Liver (tissue), 9 donors: ENCODE results near the gene MPP1. TPM values are rescaled to one million over a fixed set of nuclear protein-coding genes. Genes with fewer than 3 reads are reported as not detected.
"Not testable (repeated sequence)": the region's sequence is repeated elsewhere in the genome, so short reads cannot be mapped to it uniquely, and the experiment has no call there.

Source experiments
- DNase-seq: peaks from one replicate; pipeline ENCODE4 v3.0.0-alpha.2; 2017; ENCODE audit warnings: low spot score
- H3K27ac ChIP-seq, 2 donors: one replicate each; pipeline ENCODE4 v1.7.0; 2013; ENCODE audit warnings: inconsistent platforms in 2 of 2, low read length in 2 of 2, control low read depth in 1 of 2, low read depth in 1 of 2, mild to moderate bottlenecking in 1 of 2
- H3K27me3 ChIP-seq, 4 donors: one replicate each; pipeline versions ENCODE4 v1.6.1 to v1.7.0; 2013; ENCODE audit warnings: low read length in 3 of 4, inconsistent platforms in 1 of 4, mild to moderate bottlenecking in 1 of 4, moderate library complexity in 1 of 4; ENCODE audit not compliant: control insufficient read depth in 4 of 4, insufficient read depth in 4 of 4
- H3K36me3 ChIP-seq, 4 donors: one replicate each; pipeline versions ENCODE4 v1.6.1 to v1.7.0; 2013; ENCODE audit warnings: low read length in 3 of 4, mild to moderate bottlenecking in 3 of 4, low read depth in 1 of 4, moderate library complexity in 1 of 4; ENCODE audit not compliant: control insufficient read depth in 4 of 4, insufficient read depth in 3 of 4
- H3K4me1 ChIP-seq, 4 donors: one replicate each; pipeline versions ENCODE4 v1.6.1 to v1.7.0; 2013; ENCODE audit warnings: low read length in 3 of 4, mild to moderate bottlenecking in 3 of 4, moderate library complexity in 1 of 4; ENCODE audit not compliant: control insufficient read depth in 4 of 4, insufficient read depth in 4 of 4
- H3K4me3 ChIP-seq, 3 donors: one replicate each; pipeline versions ENCODE4 v1.6.1 to v1.7.0; 2013; ENCODE audit warnings: low read length in 3 of 3, control low read depth in 1 of 3, low read depth in 1 of 3, mild to moderate bottlenecking in 1 of 3
- H3K9ac ChIP-seq, 2 donors: one replicate each; pipeline ENCODE4 v1.7.0; 2013; ENCODE audit warnings: low read length in 2 of 2, mild to moderate bottlenecking in 2 of 2, moderate library complexity in 2 of 2, control low read depth in 1 of 2, low read depth in 1 of 2
- H3K9me3 ChIP-seq, 4 donors: one replicate each; pipeline versions ENCODE4 v1.6.1 to v1.7.0; 2013; ENCODE audit warnings: low read length in 3 of 4; ENCODE audit not compliant: control insufficient read depth in 4 of 4
- EGR1 ChIP-seq, 2 donors: IDR thresholded peaks; 2 replicates each; pipeline ENCODE4 v1.6.1; 2016 to 2018; ENCODE audit warnings: antibody characterized with exemption in 2 of 2, low read depth in 2 of 2
- FOXA1 ChIP-seq: IDR thresholded peaks from 2 replicates; pipeline ENCODE4 v1.6.1; 2016; ENCODE audit warnings: antibody characterized with exemption
- FOXA2 ChIP-seq: IDR thresholded peaks from 2 replicates; pipeline ENCODE4 v1.6.1; 2016; ENCODE audit warnings: antibody characterized with exemption
- GABPA ChIP-seq, 2 donors: IDR thresholded peaks in 1 of 2; conservative IDR thresholded peaks in 1 of 2; 2 replicates each; pipeline ENCODE4 v1.6.1; 2016; ENCODE audit warnings: antibody characterized with exemption in 2 of 2, mild to moderate bottlenecking in 1 of 2, moderate library complexity in 1 of 2
- HNF4A ChIP-seq, 2 donors: conservative IDR thresholded peaks; 2 replicates each; pipeline ENCODE4 v1.6.1; 2016; ENCODE audit warnings: antibody characterized with exemption in 2 of 2, mild to moderate bottlenecking in 2 of 2
- HNF4G ChIP-seq: IDR thresholded peaks from 2 replicates; pipeline ENCODE4 v1.6.1; 2016; ENCODE audit warnings: antibody characterized with exemption
- JUND ChIP-seq, 2 donors: IDR thresholded peaks; 2 replicates each; pipeline ENCODE4 v1.6.1; 2016; ENCODE audit warnings: antibody characterized with exemption in 2 of 2
- RXRA ChIP-seq, 2 donors: IDR thresholded peaks; 2 replicates each; pipeline ENCODE4 v1.6.1; 2017 to 2018; ENCODE audit warnings: antibody characterized with exemption in 2 of 2, mild to moderate bottlenecking in 1 of 2
- SP1 ChIP-seq: IDR thresholded peaks from 2 replicates; pipeline ENCODE4 v1.6.1; 2018; ENCODE audit warnings: antibody characterized with exemption, mild to moderate bottlenecking
- TAF1 ChIP-seq: conservative IDR thresholded peaks from 2 replicates; pipeline ENCODE4 v1.6.1; 2016; ENCODE audit warnings: antibody characterized with exemption, mild to moderate bottlenecking
- YY1 ChIP-seq: IDR thresholded peaks from 2 replicates; pipeline ENCODE4 v1.6.1; 2016; ENCODE audit warnings: antibody characterized with exemption, mild to moderate bottlenecking
- ZBTB33 ChIP-seq: IDR thresholded peaks from 2 replicates; pipeline ENCODE4 v1.6.1; 2016; ENCODE audit warnings: antibody characterized with exemption
- WGBS: extraction: QIAGEN DNeasy Blood & Tissue Kit; methylation state at CpG from one replicate; pipeline ENCODE4 v1.1.7; 2013; 5-methylcytosine and 5-hydroxymethylcytosine counted together
- polyA plus RNA-seq, 2 donors: library from polyadenylated mRNA; stranded (reverse) in 1 of 2; unstranded in 1 of 2; fragments of 200-250 nt in 1 of 2; fragments of >200 nt in 1 of 2; fragmentation: Nextera tagmentation in 1 of 2; extraction: Ambion mirVana in 1 of 2; gene quantifications; one replicate each; pipeline versions ENCODE4 v1.2.1 to v1.2.3, GENCODE V29; 2013 to 2015
- total RNA-seq, 2 donors: library from RNA; depleted of rRNA; stranded (reverse); fragments of >200 nt; gene quantifications; one replicate each; pipeline ENCODE4 v1.2.3, GENCODE V29; 2014
- TF ChIP-seq, protein P1 (sequence below): fragments of 150-350 bp; IDR thresholded peaks from 2 replicates; pipeline ENCODE4 v1.5.1; 2017; ENCODE audit warnings: improper control_type of control experiment, low read depth, low read length; ENCODE audit not compliant: missing input control
- TF ChIP-seq, protein P2 (sequence below): IDR thresholded peaks from 2 replicates; pipeline ENCODE4 v1.6.1; 2016; ENCODE audit warnings: antibody characterized with exemption
- TF ChIP-seq, protein P3 (sequence below): IDR thresholded peaks from 2 replicates; pipeline ENCODE4 v1.6.1; 2016; ENCODE audit warnings: antibody characterized with exemption
- donor health status: healthy.
- donor health status: healthy.
- donor health status: healthy.
- donor health status: healthy.
- donor health status: healthy.

The MPP1 gene
- total and polyA plus RNA-seq, 4 donors = 13.8 to 168 (median 23.4) TPM

- no peak overlapping the region for H3K27ac ChIP-seq
- no peak for TF ChIP-seq YY1
- TF ChIP-seq, protein P1, sequence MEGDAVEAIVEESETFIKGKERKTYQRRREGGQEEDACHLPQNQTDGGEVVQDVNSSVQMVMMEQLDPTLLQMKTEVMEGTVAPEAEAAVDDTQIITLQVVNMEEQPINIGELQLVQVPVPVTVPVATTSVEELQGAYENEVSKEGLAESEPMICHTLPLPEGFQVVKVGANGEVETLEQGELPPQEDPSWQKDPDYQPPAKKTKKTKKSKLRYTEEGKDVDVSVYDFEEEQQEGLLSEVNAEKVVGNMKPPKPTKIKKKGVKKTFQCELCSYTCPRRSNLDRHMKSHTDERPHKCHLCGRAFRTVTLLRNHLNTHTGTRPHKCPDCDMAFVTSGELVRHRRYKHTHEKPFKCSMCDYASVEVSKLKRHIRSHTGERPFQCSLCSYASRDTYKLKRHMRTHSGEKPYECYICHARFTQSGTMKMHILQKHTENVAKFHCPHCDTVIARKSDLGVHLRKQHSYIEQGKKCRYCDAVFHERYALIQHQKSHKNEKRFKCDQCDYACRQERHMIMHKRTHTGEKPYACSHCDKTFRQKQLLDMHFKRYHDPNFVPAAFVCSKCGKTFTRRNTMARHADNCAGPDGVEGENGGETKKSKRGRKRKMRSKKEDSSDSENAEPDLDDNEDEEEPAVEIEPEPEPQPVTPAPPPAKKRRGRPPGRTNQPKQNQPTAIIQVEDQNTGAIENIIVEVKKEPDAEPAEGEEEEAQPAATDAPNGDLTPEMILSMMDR = no peak
- TF ChIP-seq FOXA1 = no peak
- TF ChIP-seq RXRA (IDR thresholded peaks at IDR 0.05) = no peak
- no peak for TF ChIP-seq TAF1
- TF ChIP-seq, protein P2, sequence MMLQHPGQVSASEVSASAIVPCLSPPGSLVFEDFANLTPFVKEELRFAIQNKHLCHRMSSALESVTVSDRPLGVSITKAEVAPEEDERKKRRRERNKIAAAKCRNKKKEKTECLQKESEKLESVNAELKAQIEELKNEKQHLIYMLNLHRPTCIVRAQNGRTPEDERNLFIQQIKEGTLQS = no peak
- TF ChIP-seq ZBTB33 = no peak
- no peak for TF ChIP-seq SP1
- 76% methylated on average over 4 of the region's 4 CpGs for WGBS
These were observed 22.1 kb upstream of the MPP1 start for GRCh38 chrX:154827194-154828015.

GRCh38 chrX:154825586-154825985, 20.3 kb upstream of the MPP1 start:
- H3K9me3 ChIP-seq, H3K27ac ChIP-seq: not testable (repeated sequence)
- WGBS = no CpG with 5 or more reads among the region's 3 CpGs

More at GRCh38 chrX:154827194-154828015, 22.1 kb upstream of the MPP1 start:
- Histone ChIP-seq H3K4me3 (no peak overlapping the region), H3K9ac (no peak overlapping the region), H3K36me3 (no peaks in the 10 kb centered on the region), H3K4me1 (no peaks in the 10 kb centered on the region), H3K9me3 (no peaks in the 10 kb centered on the region), H3K27me3 (no peaks in the 10 kb centered on the region)
- no peak for DNase-seq

GRCh38 chrX:154824638-154825037, 19.4 kb upstream of the MPP1 start:
- TF ChIP-seq GABPA (IDR thresholded peaks at IDR 0.05 in 1 of 2, conservative IDR thresholded peaks at IDR 0.05 in 1 of 2) (no peak), EGR1 (IDR thresholded peaks at IDR 0.05; ENCODE audit: low read depth in 2 of 2) (no peak), JUND (IDR thresholded peaks at IDR 0.05) (no peak), YY1 (no peak), HNF4G (no peak), ZBTB33 (no peak), FOXA2 (no peak), TAF1 (no peak), SP1 (no peak), HNF4A (conservative IDR thresholded peaks at IDR 0.05) (no peak)
- TF ChIP-seq, protein P3, sequence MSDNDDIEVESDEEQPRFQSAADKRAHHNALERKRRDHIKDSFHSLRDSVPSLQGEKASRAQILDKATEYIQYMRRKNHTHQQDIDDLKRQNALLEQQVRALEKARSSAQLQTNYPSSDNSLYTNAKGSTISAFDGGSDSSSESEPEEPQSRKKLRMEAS = no peak
- TF ChIP-seq, protein P2 = no peak
- TF ChIP-seq, protein P1 = no peak
- H3K9ac ChIP-seq = no peak overlapping the region
- WGBS = 100% methylated on average over 1 of the region's 1 CpG
- no peaks in the 10 kb centered on the region for H3K36me3 ChIP-seq
- H3K9me3 ChIP-seq = no peaks in the 10 kb centered on the region
- DNase-seq = no peak
- no peak overlapping the region for H3K4me3 ChIP-seq
- H3K27ac ChIP-seq = no peak overlapping the region
- no peaks in the 10 kb centered on the region for H3K27me3 ChIP-seq
- no peaks in the 10 kb centered on the region for H3K4me1 ChIP-seq

More at GRCh38 chrX:154825586-154825985, 20.3 kb upstream of the MPP1 start:
- not testable (repeated sequence) for DNase-seq, H3K4me3 ChIP-seq, H3K27me3 ChIP-seq, H3K36me3 ChIP-seq, H3K9ac ChIP-seq, H3K4me1 ChIP-seq
